Gastroesophageal sphincter (tissue), 3 donors: ENCODE results near the gene CPVL.

Experiments
- POLR2A ChIP-seq, 2 donors: fragments of 450-650 bp; IDR thresholded peaks; one replicate each; pipeline ENCODE4 v1.6.1; 2017; ENCODE audit warnings: antibody characterized with exemption in 2 of 2, mild to moderate bottlenecking in 2 of 2, moderate library complexity in 1 of 2
- POLR2AphosphoS5 ChIP-seq: sonication (generic); formaldehyde crosslinking; IDR thresholded peaks from one replicate; pipeline ENCODE4 v1.6.1; 2017; ENCODE audit warnings: antibody characterized with exemption
- TF ChIP-seq, protein P1 (sequence below), 4 experiments: fragments of 200-600 bp in 2 of 4; fragments of 450-650 bp in 2 of 4; sonication (generic) in 1 of 4; IDR thresholded peaks; one replicate each; pipeline ENCODE4 v1.5.1; 2017 to 2019; ENCODE audit warnings: antibody characterized with exemption in 4 of 4, mild to moderate bottlenecking in 2 of 4, moderate library complexity in 2 of 4

DNA sequence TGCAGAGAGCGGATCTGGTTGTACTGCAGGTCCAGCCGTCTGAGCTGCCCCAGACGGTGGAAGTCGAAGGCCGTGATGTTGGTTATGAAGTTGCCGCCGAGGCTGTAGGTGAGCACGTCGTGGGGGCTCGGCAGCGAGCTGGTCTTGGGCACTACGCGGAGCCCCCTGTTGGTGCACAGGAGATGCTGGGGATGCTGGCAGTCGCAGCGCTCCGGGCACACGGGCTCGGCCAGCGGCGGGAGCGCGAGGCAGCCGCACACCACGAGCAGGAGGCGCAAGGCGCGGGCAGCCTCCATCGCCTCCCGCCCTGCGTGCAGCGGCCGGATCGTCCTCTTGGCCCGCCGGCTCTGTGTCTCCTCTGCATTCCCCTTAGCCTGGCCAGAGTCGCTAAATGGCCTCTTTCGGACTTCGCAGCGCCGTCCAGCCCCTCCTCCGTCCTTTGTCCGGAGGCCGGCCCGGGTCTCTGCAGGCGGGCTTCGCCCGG, 188.5 kb downstream of the CPVL start:
- TF ChIP-seq, protein P1, sequence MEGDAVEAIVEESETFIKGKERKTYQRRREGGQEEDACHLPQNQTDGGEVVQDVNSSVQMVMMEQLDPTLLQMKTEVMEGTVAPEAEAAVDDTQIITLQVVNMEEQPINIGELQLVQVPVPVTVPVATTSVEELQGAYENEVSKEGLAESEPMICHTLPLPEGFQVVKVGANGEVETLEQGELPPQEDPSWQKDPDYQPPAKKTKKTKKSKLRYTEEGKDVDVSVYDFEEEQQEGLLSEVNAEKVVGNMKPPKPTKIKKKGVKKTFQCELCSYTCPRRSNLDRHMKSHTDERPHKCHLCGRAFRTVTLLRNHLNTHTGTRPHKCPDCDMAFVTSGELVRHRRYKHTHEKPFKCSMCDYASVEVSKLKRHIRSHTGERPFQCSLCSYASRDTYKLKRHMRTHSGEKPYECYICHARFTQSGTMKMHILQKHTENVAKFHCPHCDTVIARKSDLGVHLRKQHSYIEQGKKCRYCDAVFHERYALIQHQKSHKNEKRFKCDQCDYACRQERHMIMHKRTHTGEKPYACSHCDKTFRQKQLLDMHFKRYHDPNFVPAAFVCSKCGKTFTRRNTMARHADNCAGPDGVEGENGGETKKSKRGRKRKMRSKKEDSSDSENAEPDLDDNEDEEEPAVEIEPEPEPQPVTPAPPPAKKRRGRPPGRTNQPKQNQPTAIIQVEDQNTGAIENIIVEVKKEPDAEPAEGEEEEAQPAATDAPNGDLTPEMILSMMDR (IDR thresholded peaks at IDR 0.05): no peak
- TF ChIP-seq POLR2A (IDR thresholded peaks at IDR 0.05) (no peak), POLR2AphosphoS5 (no peak)
